Measurements from ENCODE around the gene UBE2L3.

GRCh38 chr22:21633481-21633880 lies 66.0 kb downstream of the UBE2L3 start:
- TF ChIP-seq CTCF (IDR thresholded peaks at IDR 0.05) (no peak), POLR2A (IDR thresholded peaks at IDR 0.05) (no peak)

Data from right lobe of liver (tissue), 4 donors.